Mammary epithelial cell (primary cell): Measurements from ENCODE around the gene TDO2.

Source experiments
- CTCF ChIP-seq, 2 donors: IDR thresholded peaks in 1 of 2; conservative IDR thresholded peaks in 1 of 2; 2 replicates each; pipeline ENCODE4 v1.5.1; 2011 to 2012; ENCODE audit warnings: inconsistent platforms in 2 of 2, low read length in 2 of 2, mild to moderate bottlenecking in 2 of 2, control low read depth in 1 of 2, low read depth in 1 of 2; ENCODE audit not compliant: insufficient read depth in 1 of 2; ENCODE audit errors: extremely low read depth in 1 of 2
- EZH2 ChIP-seq: IDR thresholded peaks from 2 replicates; pipeline ENCODE4 v1.6.1; 2012; ENCODE audit warnings: low read length, inconsistent platforms, borderline replicate concordance

- TF ChIP-seq CTCF (conservative IDR thresholded peaks at IDR 0.05 in 1 of 2, IDR thresholded peaks at IDR 0.05 in 1 of 2; ENCODE audit: extremely low read depth in 1 of 2, insufficient read depth in 1 of 2, low read depth in 1 of 2, low read length in 2 of 2) = no peak
- TF ChIP-seq EZH2 = no peak
Observed at GRCh38 chr4:155944516-155944915, 41.0 kb downstream of the TDO2 start.
